ENCODE measurements around the gene MRPL49. TPM values are rescaled to one million over a fixed set of nuclear protein-coding genes. Genes with fewer than 3 reads are reported as not detected.
A peak's percentile ranks its signal among the peaks of the same experiment; 100 is the strongest.

The MRPL49 gene
- total and polyA plus RNA-seq, 2 of the 13 experiments (the other 11 are each of a cell fraction or from before 2014, with no cell fraction given) = 39.2 to 53.3 TPM

GRCh38 chr11:65121447-65121864, 665 bp upstream of the MRPL49 start:
- Histone ChIP-seq H3K4me1 (ENCODE audit: insufficient read depth, low read length) (peaks cover 41% of the 10 kb centered on the region), H4K20me1 (ENCODE audit: insufficient read depth, low read length) (no peaks in the 10 kb centered on the region), H2AFZ (ENCODE audit: low read length) (no peak overlapping the region), H3K9me3 (ENCODE audit: low read length) (no peaks in the 10 kb centered on the region), H3K4me3 (replicated peaks in 1 of 3; ENCODE audit: insufficient read depth in 1 of 3, low read depth in 2 of 3, low read length in 3 of 3) (peak overlapping the region; percentile 79 to 91 (median 81)), H3K36me3 (replicated peaks in 1 of 2; ENCODE audit: control insufficient read depth in 1 of 2, insufficient read depth in 2 of 2, low read length in 2 of 2) (peaks cover 19 to 44% of the 10 kb centered on the region in 2 experiments), H3K4me2 (ENCODE audit: low read depth, low read length) (peak overlapping the region; percentile 96), H3K27ac (ENCODE audit: extremely low read length, insufficient read depth, low read length) (peak overlapping the region; percentile 76), H3K27me3 (ENCODE audit: control insufficient read depth in 1 of 2, insufficient read depth in 2 of 2, low read length in 2 of 2) (no peaks in the 10 kb centered on the region; a peak in 1 of 5 replicates), H3K9ac (ENCODE audit: insufficient read depth, low read depth, low read length) (peak overlapping the region; percentile 95), H3K79me2 (ENCODE audit: insufficient read depth, low read length) (peaks cover 46% of the 10 kb centered on the region)
- in situ Hi-C loops (cut with HindIII; ENCODE audit: extremely low pct_ligation_motif_present, low pct_unique_long_range_greater_than_20kb) (no loop called here), intact Hi-C loops (cut with micrococcal nuclease; ENCODE audit: unreplicated experiment) (no loop called here)
- no peak for DNase-seq (ENCODE audit: low spot score)
- CTCF ChIA-PET (ENCODE audit: low intra/inter-chr PET ratio, low total read pairs) = no interaction called here
- no peak for FAIRE-seq
- POLR2A ChIA-PET = interaction anchor here (0.5 to 4.9 kb wide), 31 partner anchors 10 to 531 kb away, joined by 3 to 105 read pairs (median 4); partner anchors contain the start of genes ARL2, BATF2, CAPN1 and DPF2
- ATAC-seq = peak; percentile 10
- no TSS peak for BruUV-seq (replicated peaks)
- WGBS (ENCODE audit: low lambda C conversion rate) = 0% methylated on average over 17 of the region's 22 CpGs
- TF ChIP-seq CTCF (CRISPR knock-in tag; IDR thresholded peaks at IDR 0.05) = peak; percentile 28; the same call in 1 of the 2 replicates
- TF ChIP-seq ZSCAN22 (CRISPR knock-in tag; IDR thresholded peaks at IDR 0.05) = no peak
- peak; percentile 5; the same call in 1 of the 2 replicates for TF ChIP-seq ZNF280B (CRISPR knock-in tag; IDR thresholded peaks at IDR 0.05; ENCODE audit: borderline replicate concordance)
- 0 out of 2 replicates have a peak, but pooled peaks have one; percentile 11 for TF ChIP-seq HINFP (CRISPR knock-in tag; IDR thresholded peaks at IDR 0.05; ENCODE audit: low read depth)
- TF ChIP-seq NFKBIZ (CRISPR knock-in tag; IDR thresholded peaks at IDR 0.05) = no peak
- TF ChIP-seq ZBTB43 (CRISPR knock-in tag; conservative IDR thresholded peaks at IDR 0.05) = no peak
- no peak for TF ChIP-seq ZNF530 (CRISPR knock-in tag; IDR thresholded peaks at IDR 0.05; ENCODE audit: low read depth)
- peak; percentile 35; the same call in 1 of the 3 replicates for TF ChIP-seq MXI1 (IDR thresholded peaks at IDR 0.05; ENCODE audit: borderline replicate concordance, low read depth, low read length)
- TF ChIP-seq MYPOP (CRISPR knock-in tag; IDR thresholded peaks at IDR 0.05) = 0 out of 2 replicates have a peak, but pooled peaks have one; percentile 11
- TF ChIP-seq CREM (IDR thresholded peaks at IDR 0.05) = no peak
- TF ChIP-seq CREM (CRISPR knock-in tag; IDR thresholded peaks at IDR 0.05) = no peak
- TF ChIP-seq KDM1A (CRISPR knock-in tag; IDR thresholded peaks at IDR 0.05) = no peak
- no peak for TF ChIP-seq ZNF737 (CRISPR knock-in tag; IDR thresholded peaks at IDR 0.05; ENCODE audit: borderline replicate concordance)
- TF ChIP-seq SETDB1 (CRISPR knock-in tag; IDR thresholded peaks at IDR 0.05; ENCODE audit: borderline replicate concordance) = no peak
- 0 out of 2 replicates have a peak, but pooled peaks have one; percentile 54 for TF ChIP-seq ARID2 (CRISPR knock-in tag; IDR thresholded peaks at IDR 0.05; ENCODE audit: borderline replicate concordance)
- TF ChIP-seq SRF (IDR thresholded peaks at IDR 0.05; ENCODE audit: low read depth, low read length) = no peak
- TF ChIP-seq SUZ12 (IDR thresholded peaks at IDR 0.05; ENCODE audit: low read depth, low read length) = no peak
- TF ChIP-seq ZNF724P (CRISPR knock-in tag; IDR thresholded peaks at IDR 0.05; ENCODE audit: borderline replicate concordance) = no peak

Data from HepG2 (cell line).